NCI-H2081 treated with DMSO at 0.1 percent for 48 hours (cell line): ENCODE results near the gene ATP8B1.
"Not testable (repeated sequence)": the region's sequence is repeated elsewhere in the genome, so short reads cannot be mapped to it uniquely, and the experiment has no call there.

ENCODE experiments used
- DNase-seq: peaks from one replicate; lab custom pipeline; 2025; lab: John Stamatoyannopoulos, UW

ATP8B1 gene

GRCh38 chr18:57719211-57719935 lies 83.7 kb downstream of the ATP8B1 start:
- DNase-seq, result not testable (repeated sequence)

GRCh38 chr18:57716549-57716948 lies 86.6 kb downstream of the ATP8B1 start:
- no peak for DNase-seq

- DNase-seq, result no peak
Measured at GRCh38 chr18:57715671-57716070, 87.4 kb downstream of the ATP8B1 start.

GRCh38 chr18:57715073-57715472 lies 88.0 kb downstream of the ATP8B1 start:
- no peak for DNase-seq

- DNase-seq, result no peak
Measured at GRCh38 chr18:57710226-57710625, 92.9 kb downstream of the ATP8B1 start.

- no peak for DNase-seq
Measured at GRCh38 chr18:57709335-57709734, 93.8 kb downstream of the ATP8B1 start.

- no peak for DNase-seq
Measured at GRCh38 chr18:57708288-57708687, 94.8 kb downstream of the ATP8B1 start.

GRCh38 chr18:57705832-57706595 lies 97.1 kb downstream of the ATP8B1 start:
- DNase-seq, result peak; percentile 8

GRCh38 chr18:57705011-57705410 lies 98.1 kb downstream of the ATP8B1 start:
- DNase-seq, result no peak

- no peak for DNase-seq
Measured at GRCh38 chr18:57698571-57699276, 104.4 kb downstream of the ATP8B1 start.

- no peak for DNase-seq
Measured at GRCh38 chr18:57697426-57697825, 105.7 kb downstream of the ATP8B1 start.

- DNase-seq, result no peak
Measured at GRCh38 chr18:57696271-57696670, 106.8 kb downstream of the ATP8B1 start.

GRCh38 chr18:57691363-57691762 lies 111.8 kb downstream of the ATP8B1 start:
- no peak for DNase-seq

- no peak for DNase-seq
Measured at GRCh38 chr18:57687970-57688369, 115.1 kb downstream of the ATP8B1 start.

GRCh38 chr18:57683470-57683869 lies 119.6 kb downstream of the ATP8B1 start:
- no peak for DNase-seq

GRCh38 chr18:57677262-57678211 lies 125.6 kb downstream of the ATP8B1 start:
- no peak for DNase-seq

- no peak for DNase-seq
Measured at GRCh38 chr18:57674891-57675290, 128.2 kb downstream of the ATP8B1 start.

- DNase-seq, result no peak
Measured at GRCh38 chr18:57670046-57670445, 133.1 kb downstream of the ATP8B1 start.

- no peak for DNase-seq
Measured at GRCh38 chr18:57668021-57668420, 135.1 kb downstream of the ATP8B1 start.

- DNase-seq, result no peak
Measured at GRCh38 chr18:57666818-57667497, 136.2 kb downstream of the ATP8B1 start.

- DNase-seq, result no peak
Measured at GRCh38 chr18:57664568-57665165, 138.4 kb downstream of the ATP8B1 start.
